ENCODE data around the gene GRIN2A. TPM values are rescaled to one million over a fixed set of nuclear protein-coding genes. Genes with fewer than 3 reads are reported as not detected.

GRIN2A gene
- total and polyA plus RNA-seq, 3 donors from 2014 or later, result 7.0 to 20.3 (median 10.4) TPM

DNA sequence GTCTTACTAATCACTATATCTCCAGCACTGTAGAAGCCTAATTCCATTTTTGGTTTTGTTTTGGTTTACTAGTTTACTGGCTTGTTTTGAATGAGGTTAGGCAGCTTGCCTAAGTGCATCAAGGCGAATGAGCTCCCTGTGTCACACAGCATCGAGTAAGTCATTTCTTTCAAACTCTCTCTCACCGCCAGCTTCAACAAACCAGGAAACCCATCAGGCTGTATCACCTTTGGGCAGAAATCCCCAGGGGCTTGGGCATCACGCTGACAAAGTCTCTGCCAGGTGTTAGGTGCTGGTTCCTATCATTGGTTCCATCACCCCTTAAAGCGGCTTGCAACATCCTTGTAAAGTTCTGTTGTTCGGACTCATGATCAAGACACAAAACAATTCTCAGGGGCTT, 226.6 kb downstream of the GRIN2A start:
- Histone ChIP-seq H3K27me3 (no peaks in the 10 kb centered on the region), H3K9me3 (no peaks in the 10 kb centered on the region), H3K36me3 (ENCODE audit: low read depth, missing control alignments) (no peaks in the 10 kb centered on the region), H3K4me3 (no peak overlapping the region), H3K27ac (no peak overlapping the region), H3K4me1 (no peaks in the 10 kb centered on the region)
- TF ChIP-seq, protein P1, sequence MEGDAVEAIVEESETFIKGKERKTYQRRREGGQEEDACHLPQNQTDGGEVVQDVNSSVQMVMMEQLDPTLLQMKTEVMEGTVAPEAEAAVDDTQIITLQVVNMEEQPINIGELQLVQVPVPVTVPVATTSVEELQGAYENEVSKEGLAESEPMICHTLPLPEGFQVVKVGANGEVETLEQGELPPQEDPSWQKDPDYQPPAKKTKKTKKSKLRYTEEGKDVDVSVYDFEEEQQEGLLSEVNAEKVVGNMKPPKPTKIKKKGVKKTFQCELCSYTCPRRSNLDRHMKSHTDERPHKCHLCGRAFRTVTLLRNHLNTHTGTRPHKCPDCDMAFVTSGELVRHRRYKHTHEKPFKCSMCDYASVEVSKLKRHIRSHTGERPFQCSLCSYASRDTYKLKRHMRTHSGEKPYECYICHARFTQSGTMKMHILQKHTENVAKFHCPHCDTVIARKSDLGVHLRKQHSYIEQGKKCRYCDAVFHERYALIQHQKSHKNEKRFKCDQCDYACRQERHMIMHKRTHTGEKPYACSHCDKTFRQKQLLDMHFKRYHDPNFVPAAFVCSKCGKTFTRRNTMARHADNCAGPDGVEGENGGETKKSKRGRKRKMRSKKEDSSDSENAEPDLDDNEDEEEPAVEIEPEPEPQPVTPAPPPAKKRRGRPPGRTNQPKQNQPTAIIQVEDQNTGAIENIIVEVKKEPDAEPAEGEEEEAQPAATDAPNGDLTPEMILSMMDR (IDR thresholded peaks at IDR 0.05), result no peak
- no peak for TF ChIP-seq POLR2A (IDR thresholded peaks at IDR 0.05)
- DNase-seq, result no peak
- 91 to 92% methylated on average over 6 of the region's 6 CpGs for WGBS, 2 donors
- intact Hi-C loops (cut with DNase I; ENCODE audit: low total_unique reads), result no loop called here

DNA sequence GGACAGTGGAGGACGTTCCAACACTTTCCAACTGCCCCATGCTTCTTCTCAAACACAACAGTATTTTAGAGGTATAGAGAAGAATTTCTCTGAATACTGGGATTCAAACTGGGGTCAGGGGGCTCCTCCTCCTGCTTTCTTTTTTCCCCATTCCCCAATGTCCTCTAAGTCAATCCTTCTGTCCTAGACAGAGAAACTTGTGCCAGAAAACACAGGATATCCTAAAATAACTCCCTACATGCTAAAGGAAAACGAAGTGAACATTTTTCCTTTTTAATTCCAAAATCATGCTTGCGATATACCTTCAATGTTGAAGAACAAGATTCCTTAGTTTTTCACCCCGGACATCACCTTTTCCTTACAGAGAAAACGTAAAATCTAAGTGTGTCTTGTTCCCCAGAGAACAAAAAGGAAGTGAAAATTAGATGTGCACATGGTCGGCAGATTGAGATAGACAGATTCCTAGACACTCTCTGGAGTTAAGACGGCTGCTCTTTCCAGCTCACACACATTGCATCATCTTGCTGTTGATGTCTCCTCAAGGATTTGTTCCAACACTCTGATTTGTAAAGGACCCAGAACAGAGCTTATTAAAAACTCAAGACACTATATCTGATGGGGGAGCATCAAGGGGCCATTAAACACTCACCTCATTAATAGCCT, 228.2 kb downstream of the GRIN2A start:
- DNase-seq, result no peak
- no peaks in the 10 kb centered on the region for H3K9me3 ChIP-seq
- no peaks in the 10 kb centered on the region for H3K27me3 ChIP-seq
- H3K4me3 ChIP-seq, result no peak overlapping the region
- intact Hi-C loops (cut with DNase I; ENCODE audit: low total_unique reads), result no loop called here
- no peaks in the 10 kb centered on the region for H3K4me1 ChIP-seq
- H3K27ac ChIP-seq, result no peak overlapping the region
- H3K36me3 ChIP-seq (ENCODE audit: low read depth, missing control alignments), result no peaks in the 10 kb centered on the region
- TF ChIP-seq, protein P1 (IDR thresholded peaks at IDR 0.05), result no peak
- no peak for TF ChIP-seq POLR2A (IDR thresholded peaks at IDR 0.05)
- 52 to 57% methylated on average over 7 of the region's 7 CpGs for WGBS, 2 donors

DNA sequence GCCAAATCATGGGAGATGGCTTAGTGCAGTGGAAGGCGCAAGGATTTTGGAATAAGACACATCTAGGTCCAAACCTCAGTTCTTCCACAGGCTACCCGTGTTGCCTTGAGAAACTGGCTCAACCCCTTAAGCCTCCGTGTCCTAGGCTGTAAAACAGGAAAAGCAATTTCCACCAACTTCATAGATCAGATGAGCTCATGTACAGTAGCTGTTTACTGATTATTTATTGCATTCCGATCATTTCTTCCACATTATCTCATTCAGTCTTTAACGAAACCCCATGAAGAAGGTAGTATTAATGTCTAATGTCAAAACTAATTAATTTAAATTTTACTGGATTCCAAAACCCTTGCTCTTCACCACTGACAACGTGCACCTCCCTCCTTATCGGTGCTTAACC, 231.6 kb downstream of the GRIN2A start:
- 64 to 67% methylated on average over 7 of the region's 7 CpGs for WGBS, 2 donors
- intact Hi-C loops (cut with DNase I; ENCODE audit: low total_unique reads), result no loop called here

GRCh38 chr16:9949396-9949795, 232.8 kb downstream of the GRIN2A start:
- no peak overlapping the region for H3K4me3 ChIP-seq
- no peaks in the 10 kb centered on the region for H3K36me3 ChIP-seq (ENCODE audit: low read depth, missing control alignments)
- no peak overlapping the region for H3K27ac ChIP-seq
- H3K27me3 ChIP-seq, result no peaks in the 10 kb centered on the region
- no peaks in the 10 kb centered on the region for H3K4me1 ChIP-seq
- no peak for DNase-seq
- TF ChIP-seq, protein P1 (IDR thresholded peaks at IDR 0.05), result no peak
- no peaks in the 10 kb centered on the region for H3K9me3 ChIP-seq
- intact Hi-C loops (cut with DNase I; ENCODE audit: low total_unique reads), result no loop called here
- WGBS, 2 donors, result 91 to 93% methylated on average over 5 of the region's 5 CpGs

More for the DNA sequence above, 231.6 kb downstream of the GRIN2A start:
- H3K27me3 ChIP-seq, result no peaks in the 10 kb centered on the region
- no peaks in the 10 kb centered on the region for H3K9me3 ChIP-seq
- TF ChIP-seq, protein P1 (IDR thresholded peaks at IDR 0.05), result no peak
- no peak for TF ChIP-seq POLR2A (IDR thresholded peaks at IDR 0.05)
- no peaks in the 10 kb centered on the region for H3K4me1 ChIP-seq
- no peak for DNase-seq
- H3K27ac ChIP-seq, result no peak overlapping the region
- no peaks in the 10 kb centered on the region for H3K36me3 ChIP-seq (ENCODE audit: low read depth, missing control alignments)
- H3K4me3 ChIP-seq, result no peak overlapping the region

DNA sequence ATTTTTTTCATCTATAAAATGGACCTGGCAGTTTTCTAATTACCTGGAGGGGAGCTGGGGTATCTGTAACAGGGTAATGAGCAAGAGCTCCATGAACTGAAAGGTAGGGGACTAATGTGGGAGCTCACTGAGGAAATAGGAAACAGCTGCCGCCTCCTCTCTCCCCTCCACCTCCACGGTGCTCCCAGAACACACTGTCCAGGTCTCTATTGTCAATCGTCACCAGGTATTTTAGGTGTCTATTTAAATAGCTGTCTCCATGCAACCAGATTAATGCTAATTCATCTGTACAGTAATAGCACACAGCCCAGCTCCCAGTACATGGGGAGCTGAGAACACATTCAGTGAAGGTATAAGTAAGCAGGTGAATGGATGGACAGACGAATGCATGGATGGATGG, 233.3 kb downstream of the GRIN2A start:
- Histone ChIP-seq H3K27me3 (no peaks in the 10 kb centered on the region), H3K9me3 (no peaks in the 10 kb centered on the region), H3K4me3 (no peak overlapping the region), H3K4me1 (no peaks in the 10 kb centered on the region), H3K36me3 (ENCODE audit: low read depth, missing control alignments) (no peaks in the 10 kb centered on the region), H3K27ac (no peak overlapping the region)
- 90% methylated on average over 4 of the region's 4 CpGs for WGBS, 2 donors
- DNase-seq, result no peak
- TF ChIP-seq, protein P1 (IDR thresholded peaks at IDR 0.05), result no peak
- no peak for TF ChIP-seq POLR2A (IDR thresholded peaks at IDR 0.05)
- intact Hi-C loops (cut with DNase I; ENCODE audit: low total_unique reads), result no loop called here
